NB4 (cell line): Measurements from ENCODE around the gene UNC119.

Experiments
- DNase-seq: peaks from one replicate; pipeline ENCODE4 v3.0.0; 2010; ENCODE audit warnings: low read depth
- H3K4me3 ChIP-seq: one replicate; pipeline ENCODE4 v1.5.1; 2011; ENCODE audit warnings: mild to moderate bottlenecking, low read depth, low read length, moderate library complexity
- CTCF ChIP-seq: IDR thresholded peaks from one replicate; pipeline ENCODE4 v1.5.1; 2012; ENCODE audit warnings: low read depth, low read length
- MAX ChIP-seq: IDR thresholded peaks from 2 replicates; pipeline ENCODE4 v1.6.1; 2011; ENCODE audit warnings: low read depth, low read length
- MYC ChIP-seq: IDR thresholded peaks from 2 replicates; pipeline ENCODE4 v1.6.1; 2011; ENCODE audit warnings: low read depth, low read length
- POLR2A ChIP-seq: IDR thresholded peaks from 2 replicates; pipeline ENCODE4 v1.6.1; 2011; ENCODE audit warnings: mild to moderate bottlenecking; ENCODE audit not compliant: insufficient read length; ENCODE audit errors: extremely low read depth

The UNC119 gene

GRCh38 chr17:28573040-28573380, 20.6 kb upstream of the UNC119 start:
- TF ChIP-seq CTCF (no peak), POLR2A (no peak), MAX (no peak), MYC (no peak)
- DNase-seq, result no peak
- no peak overlapping the region for H3K4me3 ChIP-seq

- DNase-seq, result no peak
These were observed 20.0 kb upstream of the UNC119 start for GRCh38 chr17:28572259-28573039.

DNA sequence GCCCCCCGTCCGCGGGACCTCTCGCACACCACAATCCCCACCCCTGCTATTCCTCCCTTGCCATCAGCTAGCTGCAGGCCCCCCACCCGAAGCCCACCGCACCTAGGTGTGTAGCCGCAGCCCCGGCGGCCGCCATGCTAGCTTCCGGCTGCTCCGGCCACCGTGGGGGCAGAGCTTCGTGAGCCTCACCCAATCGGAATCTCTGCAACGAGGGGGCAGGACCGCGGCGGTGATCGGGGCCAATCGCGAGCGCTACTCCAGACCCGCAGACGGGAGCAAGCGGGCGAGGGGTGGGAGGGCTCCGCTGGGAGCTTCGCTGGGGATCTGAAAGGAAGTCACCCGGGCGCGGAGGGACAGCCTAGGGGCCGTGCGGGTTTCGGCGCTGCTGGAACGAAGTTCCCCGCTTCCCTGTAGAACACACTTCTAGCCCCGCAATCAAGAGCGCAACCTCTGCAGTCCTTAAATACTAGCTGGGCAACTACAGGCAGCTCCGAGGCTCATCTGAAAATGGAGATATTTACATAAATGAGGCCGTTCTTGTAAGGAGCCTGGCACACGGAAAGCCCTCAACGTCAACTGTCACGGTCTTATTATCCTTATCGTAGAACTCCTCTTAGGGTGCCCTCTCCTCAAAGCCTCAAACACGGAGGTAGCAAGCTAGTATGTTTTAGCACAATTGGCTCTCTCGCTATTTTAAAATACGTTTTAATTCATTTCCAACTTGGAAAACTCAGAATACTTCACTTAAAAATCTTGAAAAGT, 19.1 kb upstream of the UNC119 start, which contains the start of gene PIGS:
Gene PIGS, minus strand, starts transcription at position 164 of the 762 bp plus-strand sequence. Its CDS starts 28 bp downstream, at position 136.
- peak within 1 kb of the TSS; percentile 90 for H3K4me3 ChIP-seq
- peak; percentile 76 for TF ChIP-seq POLR2A
- no peak for TF ChIP-seq CTCF
- peak; percentile 31; the same call in 1 of the 2 replicates for TF ChIP-seq MAX
- TF ChIP-seq MYC, result no peak; the same call in 1 of the 2 replicates
- DNase-seq, result peak; percentile 98

More at GRCh38 chr17:28572259-28573039, 20.0 kb upstream of the UNC119 start:
- peak overlapping the region; percentile 77 for H3K4me3 ChIP-seq
- TF ChIP-seq MYC (no peak), POLR2A (no peak), MAX (no peak), CTCF (no peak)

DNA sequence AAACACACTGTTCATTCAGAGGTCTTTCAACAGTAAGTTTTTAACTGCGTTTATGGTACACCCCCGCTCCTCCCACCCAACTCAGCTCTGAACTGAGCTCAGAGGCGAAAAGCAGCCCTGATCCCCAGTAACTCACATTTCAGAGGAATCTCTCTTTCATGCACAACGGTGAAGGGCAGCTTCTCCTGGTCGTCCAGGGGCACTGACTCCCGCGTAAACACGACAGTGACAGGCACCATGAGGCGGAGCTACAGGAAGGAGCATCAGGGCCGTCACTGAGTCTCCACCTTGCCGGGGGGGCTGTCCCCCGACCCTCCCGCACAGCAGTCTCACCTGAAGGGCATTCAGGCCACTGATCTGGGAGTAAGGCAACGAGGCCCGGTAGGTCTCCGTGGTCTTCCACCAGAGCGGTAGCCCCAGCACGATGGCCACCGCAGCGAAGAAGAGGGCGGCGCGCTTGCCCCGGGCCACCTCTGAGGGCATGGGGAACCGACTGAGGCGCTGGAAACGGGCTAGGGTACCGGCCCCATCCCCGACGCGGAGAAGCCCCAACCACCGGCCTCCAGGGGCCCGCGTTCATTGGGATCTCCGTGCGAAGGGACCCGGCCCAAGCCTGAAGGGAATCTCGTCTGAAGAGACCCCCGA, 18.4 kb upstream of the UNC119 start:
- peak; percentile 67 for DNase-seq
- no peak for TF ChIP-seq MYC
- peak; percentile 45 for TF ChIP-seq MAX
- TF ChIP-seq CTCF, result no peak
- peak overlapping the region; percentile 90 for H3K4me3 ChIP-seq

GRCh38 chr17:28569446-28569845, 17.0 kb upstream of the UNC119 start:
- TF ChIP-seq MYC, result no peak
- no peak for TF ChIP-seq POLR2A
- TF ChIP-seq MAX, result no peak
- no peak for TF ChIP-seq CTCF
- peak overlapping the region; percentile 90 for H3K4me3 ChIP-seq
- no peak for DNase-seq
